NK-92 (cell line): Measurements from ENCODE around the gene KRTAP5-3.
"Not testable (repeated sequence)": the region's sequence is repeated elsewhere in the genome, so short reads cannot be mapped to it uniquely, and the experiment has no call there.

ENCODE experiments used
- DNase-seq: peaks from one replicate; lab custom pipeline; 2025; ENCODE audit not compliant: unreplicated experiment; lab: John Stamatoyannopoulos, UW

KRTAP5-3 gene

GRCh38 chr11:1622086-1622485, 13.8 kb upstream of the KRTAP5-3 start, which contains the start of gene KRTAP5-4:
KRTAP5-4 (minus strand) TSS chr11:1622138; CDS start chr11:1622093, 45 bp downstream.
- no peak for DNase-seq

DNA sequence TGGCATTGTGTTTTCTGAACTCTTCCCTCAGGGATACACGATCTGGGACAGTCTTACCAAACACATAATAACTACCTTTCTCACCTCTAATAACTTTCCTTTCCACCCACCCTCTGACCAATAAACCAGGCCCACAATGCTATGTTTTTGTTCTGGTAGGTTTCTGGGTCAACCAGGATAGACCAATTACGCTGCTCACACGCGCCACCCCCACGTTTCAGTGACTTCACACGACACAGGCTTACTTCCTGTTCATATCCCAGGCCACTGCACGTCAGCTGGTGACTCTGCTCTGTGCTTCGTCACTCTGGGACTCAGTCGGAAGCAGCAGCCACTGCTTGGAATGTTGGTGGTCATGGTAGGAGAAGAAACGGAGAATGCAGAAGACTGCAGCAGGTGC, 11.2 kb upstream of the KRTAP5-3 start:
- DNase-seq = no peak

DNA sequence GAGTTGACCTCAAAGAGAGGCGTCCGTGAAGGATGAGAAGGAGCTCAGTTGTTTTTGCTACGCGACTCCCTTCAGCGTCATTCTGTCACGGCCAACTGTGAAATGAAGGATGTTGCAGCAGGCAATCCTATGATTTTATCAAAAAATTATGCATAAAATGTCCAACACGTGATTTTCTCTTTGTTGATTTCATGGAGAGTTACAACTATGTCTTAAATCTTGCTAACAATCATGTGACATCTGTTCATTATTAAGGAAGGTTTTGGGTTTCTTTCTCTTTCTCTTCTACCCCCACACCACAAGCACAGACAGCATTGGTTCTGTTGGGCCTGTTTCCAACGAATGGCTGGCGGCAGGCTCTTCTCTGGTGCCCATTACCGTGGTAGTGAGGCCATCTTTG, 10.0 kb upstream of the KRTAP5-3 start:
- no peak for DNase-seq

DNA sequence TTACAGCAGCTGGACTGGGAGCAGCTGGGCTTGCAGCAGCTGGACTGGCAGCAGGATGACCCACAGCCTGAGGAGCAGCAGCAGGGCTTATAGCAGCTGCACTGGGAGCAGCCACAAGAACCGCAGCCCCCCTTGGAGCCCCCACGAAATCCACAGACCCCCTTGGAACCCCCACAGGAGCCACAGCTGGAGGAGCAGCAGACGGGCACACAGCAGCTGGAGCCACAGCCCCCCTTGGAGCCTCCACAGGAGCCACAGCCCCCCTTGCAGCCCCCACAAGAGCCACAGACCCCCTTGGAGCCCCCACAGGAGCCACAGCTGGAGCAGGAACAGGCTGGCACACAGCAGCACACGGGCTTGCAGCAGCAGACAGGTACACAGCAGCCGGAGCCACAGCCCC, 362 bp downstream of the KRTAP5-3 start:
- DNase-seq = not testable (repeated sequence)

DNA sequence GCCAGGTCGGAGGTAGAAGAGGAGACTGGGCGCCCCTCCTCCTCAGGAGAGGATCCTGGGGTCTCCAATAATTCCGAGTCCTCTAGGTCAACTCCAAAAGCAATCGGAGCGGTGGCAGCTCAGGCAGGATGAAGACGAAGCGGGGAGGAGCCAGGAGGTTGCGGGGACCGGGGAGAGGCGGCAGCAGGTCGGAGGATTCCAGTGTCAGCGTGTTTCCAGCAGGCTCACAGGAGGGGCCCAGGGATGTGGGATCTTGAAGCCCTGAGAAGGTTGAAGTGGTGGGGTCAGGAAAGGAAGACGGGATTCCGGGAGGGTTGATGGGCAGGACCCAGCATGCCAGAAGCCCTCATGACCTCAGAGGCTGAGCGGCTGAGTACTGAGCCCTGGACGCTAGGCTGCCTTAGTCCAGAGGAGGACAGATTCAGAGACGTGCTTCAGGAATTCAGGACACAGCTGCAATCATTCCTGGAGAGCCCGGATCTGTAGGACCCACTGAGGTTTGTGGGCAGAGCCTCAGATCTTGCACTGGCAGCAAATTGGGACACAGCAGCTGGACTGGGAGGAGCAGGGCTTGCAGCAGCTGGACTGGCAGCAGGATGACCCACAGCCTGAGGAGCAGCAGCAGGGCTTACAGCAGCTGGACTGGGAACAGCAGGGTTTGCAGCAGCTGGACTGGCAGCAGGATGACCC, 962 bp downstream of the KRTAP5-3 start:
- DNase-seq = not testable (repeated sequence)

DNA sequence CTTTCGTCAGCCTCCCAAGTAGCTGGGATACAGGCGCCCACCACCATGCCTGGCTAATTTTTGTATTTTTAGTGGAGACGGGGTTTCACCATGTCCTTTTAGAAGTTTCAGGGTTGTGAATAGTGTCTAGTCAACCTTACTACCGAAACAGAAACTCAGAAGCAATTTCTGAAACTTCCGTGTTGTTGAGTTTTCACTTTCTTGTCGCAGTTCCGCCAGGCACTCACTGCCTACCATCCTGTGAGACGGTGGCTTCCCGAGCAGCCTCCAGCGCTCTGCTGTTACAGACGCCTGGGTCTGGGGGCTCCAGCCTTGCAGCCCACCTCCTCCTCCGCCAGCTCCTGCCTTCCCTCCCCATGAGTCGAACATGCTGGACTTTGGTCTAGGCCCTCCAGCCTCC, 2.3 kb downstream of the KRTAP5-3 start:
- DNase-seq = not testable (repeated sequence)

DNA sequence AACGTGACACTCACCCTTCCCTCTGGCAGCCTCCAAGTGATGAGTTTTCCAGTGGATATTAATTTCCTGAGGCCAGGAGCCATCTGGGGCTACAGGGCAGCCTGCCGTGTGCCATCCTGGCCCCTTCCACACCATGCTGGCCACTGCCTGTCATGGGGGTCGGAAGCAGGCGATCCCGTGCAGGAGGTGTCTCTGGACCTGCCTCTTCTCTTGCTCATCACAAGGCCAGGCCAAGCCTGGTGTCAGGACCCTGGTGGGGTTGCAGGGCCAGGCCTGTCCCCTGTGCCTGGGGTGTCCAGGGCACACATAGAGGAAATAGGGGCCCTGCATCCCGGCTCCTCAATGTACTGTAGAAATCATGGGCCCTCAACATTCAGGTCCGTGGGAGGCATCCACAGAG, 3.6 kb downstream of the KRTAP5-3 start:
- DNase-seq = no peak

GRCh38 chr11:1604181-1604580, 4.1 kb downstream of the KRTAP5-3 start:
- no peak for DNase-seq

GRCh38 chr11:1603629-1604028, 4.6 kb downstream of the KRTAP5-3 start:
- no peak for DNase-seq

GRCh38 chr11:1601663-1602062, 6.6 kb downstream of the KRTAP5-3 start:
- DNase-seq = not testable (repeated sequence)

GRCh38 chr11:1600626-1601025, 7.6 kb downstream of the KRTAP5-3 start:
- DNase-seq = no peak

GRCh38 chr11:1598816-1599215, 9.4 kb downstream of the KRTAP5-3 start:
- no peak for DNase-seq

- DNase-seq = not testable (repeated sequence)
These were observed 9.9 kb downstream of the KRTAP5-3 start for GRCh38 chr11:1598406-1598805.

DNA sequence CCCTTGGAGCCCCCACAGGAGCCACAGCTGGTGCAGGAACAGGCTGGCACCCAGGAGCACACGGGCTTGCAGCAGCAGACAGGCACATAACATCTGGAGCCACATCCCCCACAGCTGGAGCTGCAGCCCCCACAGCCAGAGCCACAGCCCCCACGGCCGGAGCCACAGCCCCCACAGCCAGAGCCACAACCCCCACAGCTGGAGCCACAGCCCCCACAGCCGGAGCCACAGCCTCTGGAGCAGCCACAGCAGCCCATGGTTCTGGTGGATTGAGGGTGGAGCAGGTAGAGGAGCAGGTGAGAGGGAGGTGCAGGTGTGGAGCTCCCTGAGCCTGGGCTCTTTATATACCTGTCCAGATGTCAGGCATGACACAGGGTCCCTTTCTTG, 10.3 kb downstream of the KRTAP5-3 start, which contains the start of gene KRTAP5-2:
Gene KRTAP5-2 (minus strand): TSS at position 301 of the 387 bp plus-strand sequence. CDS start 44 bp downstream, at position 257.
- DNase-seq = no peak

DNA sequence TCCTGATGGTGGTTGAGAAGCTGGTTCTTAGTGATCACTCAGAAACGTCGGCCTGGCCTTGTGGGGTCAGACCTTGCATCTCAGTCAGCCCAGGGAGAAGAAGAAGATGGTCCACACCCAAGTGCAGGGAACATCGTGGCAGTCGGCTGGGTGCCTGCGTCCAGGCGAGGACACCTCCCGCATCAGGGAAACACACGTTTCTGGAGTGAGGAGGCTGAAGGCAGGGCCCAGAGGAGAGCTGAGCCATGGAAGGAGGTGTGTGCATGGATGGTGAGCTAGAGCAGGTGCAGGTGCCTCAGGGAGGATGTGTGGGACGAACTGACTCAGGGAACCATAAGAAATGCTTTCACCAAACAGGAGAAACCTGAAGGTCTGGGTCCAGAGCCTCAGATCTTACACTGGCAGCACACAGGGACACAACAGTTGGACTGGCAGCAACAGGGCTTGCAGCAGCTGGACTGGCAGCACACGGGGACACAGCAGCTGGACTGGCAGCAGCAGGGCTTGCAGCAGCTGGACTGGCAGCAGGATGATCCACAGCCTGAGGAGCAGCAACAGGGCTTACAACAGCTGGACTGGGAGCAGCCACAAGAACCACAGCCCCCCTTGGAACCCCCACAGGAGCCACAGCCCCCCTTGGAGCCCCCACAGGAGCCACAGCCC, 10.8 kb downstream of the KRTAP5-3 start:
- DNase-seq = no peak

DNA sequence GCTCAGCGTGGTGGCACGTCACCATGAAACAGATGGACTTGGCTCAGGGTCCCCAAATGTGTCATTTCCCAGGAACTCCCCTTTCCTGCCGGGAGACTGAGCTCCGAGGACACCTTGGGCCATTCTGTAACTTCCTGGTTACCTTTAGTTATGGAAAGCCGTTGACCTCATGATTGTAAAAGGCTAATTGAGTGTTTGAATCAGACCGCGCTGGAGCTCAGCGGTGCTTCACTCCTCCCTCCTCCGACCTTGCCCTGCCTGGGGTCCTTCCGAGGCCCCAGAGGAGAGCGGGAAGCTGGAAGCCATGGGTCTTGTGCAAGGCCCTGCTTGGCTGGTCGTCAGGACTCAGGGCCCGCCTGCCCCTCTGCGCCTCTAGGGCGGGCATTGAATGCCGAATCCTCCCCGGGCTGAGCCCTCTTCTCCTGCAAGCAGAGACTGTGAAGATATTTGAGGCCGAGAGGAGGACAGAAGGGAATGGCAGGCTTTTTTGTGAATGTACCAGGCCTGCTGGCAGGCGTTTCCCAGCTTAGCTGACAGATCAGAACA, 11.6 kb downstream of the KRTAP5-3 start:
- DNase-seq = not testable (repeated sequence)

DNA sequence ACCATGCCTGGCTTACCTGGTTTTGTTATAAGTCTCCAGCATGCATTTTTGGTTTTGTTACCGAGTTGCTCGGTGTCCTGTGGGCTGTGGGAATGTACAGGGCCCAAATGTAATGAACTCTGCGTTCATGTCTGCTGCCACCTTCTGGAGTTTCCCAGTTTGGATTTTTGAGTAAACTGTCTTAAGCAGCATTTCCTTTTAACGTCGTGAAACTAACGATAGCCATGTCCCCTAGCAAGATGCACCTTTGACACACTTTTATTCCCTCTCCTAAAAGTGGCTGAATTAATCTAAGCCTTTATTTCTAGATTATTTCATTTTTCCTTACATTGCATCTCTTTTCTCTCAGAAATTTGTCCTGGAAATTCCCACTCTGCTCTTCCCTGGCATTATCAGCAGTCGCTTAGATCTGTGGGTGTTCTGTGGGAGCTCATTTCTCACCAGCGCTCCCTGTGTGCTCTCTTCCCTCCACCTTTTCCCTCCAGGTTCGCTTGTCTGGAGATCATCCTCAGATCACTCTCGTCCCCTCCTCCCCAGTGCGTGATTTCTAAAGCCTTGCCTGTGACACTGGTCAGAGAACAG, 12.2 kb downstream of the KRTAP5-3 start:
- not testable (repeated sequence) for DNase-seq

- no peak for DNase-seq
These were observed 15.6 kb downstream of the KRTAP5-3 start for GRCh38 chr11:1592628-1593027.

DNA sequence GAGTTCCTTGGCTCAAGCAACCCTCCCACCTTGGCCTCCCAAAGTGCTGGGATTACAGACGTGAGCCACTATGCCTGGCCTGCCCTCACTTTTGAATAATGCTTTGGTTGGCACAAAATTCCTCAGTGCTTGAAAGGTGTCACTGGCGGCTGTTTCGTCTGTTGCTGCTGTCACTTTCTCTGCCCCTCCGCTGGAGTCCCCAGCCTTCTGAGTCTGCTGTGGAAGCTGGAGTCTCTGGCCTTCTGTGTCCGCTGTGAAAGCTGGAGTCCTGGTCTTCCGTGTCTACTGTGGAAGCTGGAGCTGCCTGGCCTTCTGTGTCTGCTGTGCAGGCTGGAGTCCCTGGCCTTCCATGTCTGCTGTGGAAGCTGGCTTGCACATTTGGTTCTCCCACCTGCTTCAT, 18.3 kb downstream of the KRTAP5-3 start:
- no peak for DNase-seq

- not testable (repeated sequence) for DNase-seq
These were observed 18.9 kb downstream of the KRTAP5-3 start for GRCh38 chr11:1589191-1589963.

GRCh38 chr11:1586699-1587098, 21.6 kb downstream of the KRTAP5-3 start:
- DNase-seq = no peak
